ENCODE data around the gene FIG4.

Gene FIG4

GRCh38 chr6:109762769-109763441 is 71.8 kb downstream of the FIG4 start:
- no peak for DNase-seq

GRCh38 chr6:109766167-109766566 is 75.1 kb downstream of the FIG4 start:
- no peak for DNase-seq

GRCh38 chr6:109767961-109768360 is 76.9 kb downstream of the FIG4 start:
- no peak for DNase-seq

- no peak for DNase-seq
Measured at GRCh38 chr6:109768485-109768884, 77.4 kb downstream of the FIG4 start.

- no peak for DNase-seq
Measured at GRCh38 chr6:109769213-109769612, 78.1 kb downstream of the FIG4 start.

GRCh38 chr6:109770047-109770446 is 79.0 kb downstream of the FIG4 start:
- DNase-seq, result no peak

GRCh38 chr6:109770779-109771178 is 79.7 kb downstream of the FIG4 start:
- no peak for DNase-seq

- DNase-seq, result peak in 1 of 2 donors; percentile 14
Measured at GRCh38 chr6:109771939-109772755, 81.1 kb downstream of the FIG4 start.

- DNase-seq, result no peak
Measured at GRCh38 chr6:109772883-109773431, 81.9 kb downstream of the FIG4 start.

GRCh38 chr6:109781001-109781400 is 89.9 kb downstream of the FIG4 start:
- no peak for DNase-seq

GRCh38 chr6:109782491-109782999 is 91.4 kb downstream of the FIG4 start:
- DNase-seq, result no peak

- DNase-seq, result no peak
Measured at GRCh38 chr6:109783250-109783986, 92.3 kb downstream of the FIG4 start.

- no peak for DNase-seq
Measured at GRCh38 chr6:109787312-109787711, 96.2 kb downstream of the FIG4 start.

- no peak for DNase-seq
Measured at GRCh38 chr6:109788687-109789086, 97.6 kb downstream of the FIG4 start.

GRCh38 chr6:109790131-109790530 is 99.0 kb downstream of the FIG4 start:
- no peak for DNase-seq

GRCh38 chr6:109791301-109791700 is 100.2 kb downstream of the FIG4 start:
- DNase-seq, result no peak

- DNase-seq, result no peak
Measured at GRCh38 chr6:109793021-109793420, 101.9 kb downstream of the FIG4 start.

- no peak for DNase-seq
Measured at GRCh38 chr6:109793792-109794191, 102.7 kb downstream of the FIG4 start.

GRCh38 chr6:109794201-109794923 is 103.3 kb downstream of the FIG4 start:
- DNase-seq, result no peak

GRCh38 chr6:109795994-109796555 is 105.0 kb downstream of the FIG4 start:
- DNase-seq, result no peak

GRCh38 chr6:109799129-109799528 is 108.0 kb downstream of the FIG4 start:
- DNase-seq, result no peak

- DNase-seq, result no peak
Measured at GRCh38 chr6:109799664-109800063, 108.6 kb downstream of the FIG4 start.

Data from bone marrow (tissue), 2 donors.